Esophagus squamous epithelium (tissue), 4 donors: ENCODE data around the gene TAL1.

ENCODE experiments used
- CTCF ChIP-seq, 6 experiments: fragments of 450-650 bp in 4 of 6; fragments of 200-600 bp in 2 of 6; sonication (generic) in 2 of 6; IDR thresholded peaks; one replicate each; pipeline ENCODE4 v1.5.1; 2016 to 2019; ENCODE audit warnings: antibody characterized with exemption in 6 of 6, mild to moderate bottlenecking in 4 of 6, moderate library complexity in 4 of 6
- POLR2A ChIP-seq, 4 donors: fragments of 450-650 bp; IDR thresholded peaks; one replicate each; pipeline ENCODE4 v1.6.1; 2017; ENCODE audit warnings: antibody characterized with exemption in 4 of 4, mild to moderate bottlenecking in 4 of 4, moderate library complexity in 3 of 4

DNA sequence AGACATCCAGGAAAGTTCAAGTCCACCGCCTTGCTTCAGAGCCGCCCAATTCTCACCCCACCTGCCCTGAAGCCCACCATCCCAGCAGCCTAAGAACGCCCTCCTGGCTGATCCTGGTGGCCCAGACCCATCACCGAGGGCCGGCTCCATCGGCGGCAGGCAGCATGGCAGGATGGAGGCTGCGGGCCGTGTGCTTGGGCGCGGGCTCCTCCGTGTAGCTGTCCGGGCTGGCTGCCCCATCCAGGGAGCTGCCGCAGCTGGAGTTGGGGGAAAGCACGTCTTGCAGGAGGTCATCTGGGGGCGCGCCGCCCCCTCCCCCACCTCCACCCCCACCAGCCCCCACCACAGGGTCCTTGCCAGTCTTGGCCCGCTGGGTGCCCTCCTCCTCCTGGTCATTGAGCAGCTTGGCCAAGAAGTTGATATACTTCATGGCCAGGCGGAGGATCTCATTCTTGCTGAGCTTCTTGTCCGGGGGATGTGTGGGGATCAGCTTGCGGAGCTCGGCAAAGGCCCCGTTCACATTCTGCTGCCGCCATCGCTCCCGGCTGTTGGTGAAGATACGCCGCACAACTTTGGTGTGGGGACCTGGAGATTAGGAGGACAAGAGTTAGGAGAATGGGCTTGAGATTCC is 12.3 kb downstream of the TAL1 start:
- TF ChIP-seq CTCF (IDR thresholded peaks at IDR 0.05) (no peak), POLR2A (IDR thresholded peaks at IDR 0.05) (no peak)
